GM19023 (cell line): ENCODE data around the gene STT3A.

ENCODE experiments used
- ATAC-seq: cut with Tn5 transposase; IDR thresholded peaks from one replicate; pipeline ENCODE4 v1.9.1; 2021; ENCODE audit warnings: mild to moderate bottlenecking, moderate library complexity; ENCODE audit not compliant: unreplicated experiment

The STT3A gene

GRCh38 chr11:125649465-125650166 lies 57.0 kb downstream of the STT3A start:
- no peak for ATAC-seq

DNA sequence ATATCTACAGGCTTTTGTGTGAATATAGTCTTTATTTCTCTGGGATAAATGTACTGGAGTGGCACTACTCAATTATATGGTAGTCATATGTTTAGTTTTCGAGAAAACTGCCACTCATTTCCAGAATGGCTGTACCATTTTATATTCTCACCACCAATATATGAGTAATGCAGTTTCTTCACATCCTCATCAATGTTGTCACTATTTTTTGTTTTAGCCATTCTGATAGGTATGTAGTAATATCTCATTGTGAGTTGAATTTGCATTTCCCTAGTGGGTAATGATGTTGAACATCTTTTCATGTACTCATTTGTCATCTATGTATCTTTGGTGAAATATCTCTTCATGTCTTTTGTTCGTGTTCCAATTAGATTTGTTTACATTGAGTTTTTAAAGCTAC lies 70.0 kb downstream of the STT3A start:
- ATAC-seq, result no peak

DNA sequence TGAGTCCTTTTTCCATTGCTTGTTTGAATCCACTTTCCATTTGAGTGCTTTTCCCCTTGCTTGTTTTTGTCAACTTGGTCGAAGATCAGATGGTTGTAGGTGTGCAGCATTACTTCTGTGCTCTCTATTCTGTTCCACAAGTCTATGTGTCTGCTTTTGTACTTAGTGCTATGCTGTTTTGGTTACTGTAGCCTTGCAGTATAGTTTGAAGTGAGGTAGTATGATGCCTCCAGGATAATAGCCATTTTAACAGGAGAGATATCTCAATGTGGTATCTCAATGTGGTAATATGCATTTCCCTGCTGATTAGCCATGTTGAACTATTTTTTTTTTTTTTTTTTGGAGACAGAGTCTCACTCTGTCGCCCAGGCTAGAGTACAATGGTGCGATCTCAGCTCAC lies 71.3 kb downstream of the STT3A start:
- no peak for ATAC-seq

GRCh38 chr11:125667151-125667550 lies 74.5 kb downstream of the STT3A start:
- ATAC-seq, result no peak

DNA sequence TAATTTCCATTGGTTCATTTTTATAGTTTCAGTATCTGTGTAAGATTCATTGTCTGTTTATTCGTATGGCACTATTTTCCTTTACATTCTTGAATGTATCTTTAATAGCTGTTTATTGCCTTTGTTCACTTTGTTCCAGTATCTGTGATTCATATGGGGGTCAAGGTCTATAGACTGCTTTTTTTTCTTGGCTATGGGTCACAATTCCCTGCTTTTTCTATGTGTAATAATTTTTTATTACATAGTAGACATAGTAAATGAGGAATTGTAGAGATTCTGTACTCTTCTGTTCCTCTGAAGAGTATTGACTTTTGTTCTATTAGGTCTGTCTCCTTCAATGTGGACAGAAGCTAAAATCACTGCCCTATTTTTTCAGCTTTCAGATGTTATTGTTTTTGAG lies 77.5 kb downstream of the STT3A start:
- ATAC-seq, result no peak

DNA sequence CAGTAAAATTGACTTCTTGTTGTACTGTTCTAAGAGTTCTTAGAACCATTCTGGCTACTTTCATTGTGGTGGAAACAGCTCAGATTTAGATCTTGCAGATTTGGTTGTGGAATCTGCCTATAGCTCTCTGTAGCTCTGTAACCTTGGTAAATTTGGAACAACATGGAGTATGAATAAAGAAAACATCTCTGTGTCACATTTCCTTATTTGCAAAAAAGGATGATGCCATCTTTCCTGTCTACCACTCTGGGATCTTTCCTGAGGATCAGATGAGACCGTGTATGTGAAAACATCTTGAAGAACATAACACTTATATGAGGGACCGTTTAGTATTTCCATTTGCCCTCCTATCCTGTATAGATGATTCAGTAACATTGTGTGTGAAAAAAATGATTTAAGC lies 78.9 kb downstream of the STT3A start:
- no peak for ATAC-seq
